Measurements from ENCODE around the gene ILK.

The ILK gene

GRCh38 chr11:6607190-6607795, 3.7 kb downstream of the ILK start:
- no peak for DNase-seq

- DNase-seq, result no peak
Measured at GRCh38 chr11:6608011-6608410, 4.4 kb downstream of the ILK start.

DNA sequence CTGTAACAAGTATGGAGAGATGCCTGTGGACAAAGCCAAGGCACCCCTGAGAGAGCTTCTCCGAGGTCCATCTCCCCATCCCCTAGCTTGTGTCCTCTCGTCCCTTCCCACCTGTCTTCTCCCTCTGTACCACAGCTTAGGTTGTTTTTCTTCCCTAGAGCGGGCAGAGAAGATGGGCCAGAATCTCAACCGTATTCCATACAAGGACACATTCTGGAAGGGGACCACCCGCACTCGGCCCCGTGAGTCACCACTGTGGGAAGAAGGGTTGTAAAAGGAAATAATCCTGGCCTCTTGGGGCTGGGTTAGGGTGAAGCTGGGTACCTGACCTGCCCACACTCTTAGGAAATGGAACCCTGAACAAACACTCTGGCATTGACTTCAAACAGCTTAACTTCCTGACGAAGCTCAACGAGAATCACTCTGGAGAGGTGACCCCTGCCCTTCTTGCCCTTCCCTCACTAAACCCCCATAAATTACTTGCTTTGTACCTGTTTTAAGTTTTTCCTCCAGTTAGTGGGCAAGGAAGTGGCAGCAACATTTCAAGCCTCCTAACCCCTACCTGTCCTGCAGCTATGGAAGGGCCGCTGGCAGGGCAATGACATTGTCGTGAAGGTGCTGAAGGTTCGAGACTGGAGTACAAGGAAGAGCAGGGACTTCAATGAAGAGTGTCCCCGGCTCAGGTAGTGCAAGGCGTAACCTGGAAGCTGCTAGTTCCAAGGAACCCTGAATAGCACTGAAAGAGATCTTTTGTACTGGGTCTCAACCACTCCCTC, 5.3 kb downstream of the ILK start:
- no peak for DNase-seq

DNA sequence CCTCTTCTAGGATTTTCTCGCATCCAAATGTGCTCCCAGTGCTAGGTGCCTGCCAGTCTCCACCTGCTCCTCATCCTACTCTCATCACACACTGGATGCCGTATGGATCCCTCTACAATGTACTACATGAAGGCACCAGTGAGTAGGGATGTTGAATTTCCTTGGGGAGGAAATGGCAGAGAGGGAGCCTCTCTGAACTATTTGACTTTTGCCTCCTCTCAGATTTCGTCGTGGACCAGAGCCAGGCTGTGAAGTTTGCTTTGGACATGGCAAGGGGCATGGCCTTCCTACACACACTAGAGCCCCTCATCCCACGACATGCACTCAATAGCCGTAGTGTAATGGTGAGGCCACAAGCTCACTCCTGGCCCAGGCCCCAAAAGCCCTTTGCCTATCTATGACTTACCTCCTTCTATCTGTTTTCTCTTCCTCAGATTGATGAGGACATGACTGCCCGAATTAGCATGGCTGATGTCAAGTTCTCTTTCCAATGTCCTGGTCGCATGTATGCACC, 6.0 kb downstream of the ILK start:
- no peak for DNase-seq

DNA sequence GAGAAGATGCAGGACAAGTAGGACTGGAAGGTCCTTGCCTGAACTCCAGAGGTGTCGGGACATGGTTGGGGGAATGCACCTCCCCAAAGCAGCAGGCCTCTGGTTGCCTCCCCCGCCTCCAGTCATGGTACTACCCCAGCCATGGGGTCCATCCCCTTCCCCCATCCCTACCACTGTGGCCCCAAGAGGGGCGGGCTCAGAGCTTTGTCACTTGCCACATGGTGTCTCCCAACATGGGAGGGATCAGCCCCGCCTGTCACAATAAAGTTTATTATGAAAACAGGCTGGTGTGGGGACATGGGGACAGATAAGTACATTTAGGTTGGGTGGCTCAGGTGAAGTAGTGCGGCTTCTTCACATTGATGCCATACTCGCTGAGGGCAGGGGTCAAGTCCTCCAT, 7.0 kb downstream of the ILK start:
- no peak for DNase-seq

DNA sequence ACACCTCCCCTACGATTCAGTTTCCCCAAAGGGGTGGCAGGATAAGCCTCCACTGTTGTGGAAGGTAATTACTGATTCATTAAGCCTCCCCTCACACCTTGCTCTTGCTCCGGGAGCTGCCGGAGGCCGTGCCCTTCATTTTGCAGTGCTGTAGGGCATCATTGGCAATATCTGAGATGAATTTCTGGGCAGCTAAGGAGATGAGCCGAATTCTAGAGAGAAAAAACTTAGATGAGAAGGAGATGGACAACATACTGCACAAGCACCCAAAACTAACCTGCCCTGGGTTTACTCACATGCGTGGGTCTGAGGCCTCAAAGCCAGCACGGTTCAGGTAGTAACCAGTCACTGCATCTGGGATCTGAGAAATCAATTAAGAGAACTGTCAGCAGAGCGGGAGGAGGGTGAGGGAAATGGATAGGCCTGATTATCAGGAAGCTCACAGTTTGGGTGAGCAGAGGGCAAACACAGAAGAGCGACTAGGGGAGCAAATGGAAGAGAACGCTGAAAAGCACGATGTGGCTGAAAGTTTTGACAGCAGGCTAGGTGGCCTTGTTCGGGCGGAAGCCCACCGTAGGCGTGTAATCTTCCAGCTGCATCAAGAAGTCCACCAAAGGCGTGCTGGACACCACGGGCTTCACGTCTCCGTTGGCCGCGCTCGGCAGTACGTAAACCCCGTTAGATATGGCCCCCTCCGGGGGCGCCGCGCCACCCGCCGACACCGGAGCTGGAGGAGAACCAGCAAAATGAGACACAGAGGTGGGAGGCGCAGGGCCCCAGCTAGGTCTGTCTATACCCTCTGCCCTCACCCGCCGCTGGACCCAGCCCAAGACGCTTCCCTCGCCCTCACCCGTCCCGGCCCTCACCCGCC, 7.8 kb downstream of the ILK start:
- DNase-seq, result peak; percentile 50

GRCh38 chr11:6611963-6612212, 8.3 kb downstream of the ILK start:
- DNase-seq, result no peak

- peak; percentile 98 for DNase-seq
Measured at GRCh38 chr11:6612213-6613041, 8.9 kb downstream of the ILK start, which contains the start of gene TAF10. Gene TAF10, minus strand, starts transcription at chr11:6612216. Its CDS starts 27 bp downstream, at chr11:6612189.

- DNase-seq, result no peak
Measured at GRCh38 chr11:6613496-6613895, 9.9 kb downstream of the ILK start.

- DNase-seq, result no peak
Measured at GRCh38 chr11:6614446-6614845, 10.9 kb downstream of the ILK start.

- DNase-seq, result no peak
Measured at GRCh38 chr11:6615046-6615445, 11.5 kb downstream of the ILK start.

DNA sequence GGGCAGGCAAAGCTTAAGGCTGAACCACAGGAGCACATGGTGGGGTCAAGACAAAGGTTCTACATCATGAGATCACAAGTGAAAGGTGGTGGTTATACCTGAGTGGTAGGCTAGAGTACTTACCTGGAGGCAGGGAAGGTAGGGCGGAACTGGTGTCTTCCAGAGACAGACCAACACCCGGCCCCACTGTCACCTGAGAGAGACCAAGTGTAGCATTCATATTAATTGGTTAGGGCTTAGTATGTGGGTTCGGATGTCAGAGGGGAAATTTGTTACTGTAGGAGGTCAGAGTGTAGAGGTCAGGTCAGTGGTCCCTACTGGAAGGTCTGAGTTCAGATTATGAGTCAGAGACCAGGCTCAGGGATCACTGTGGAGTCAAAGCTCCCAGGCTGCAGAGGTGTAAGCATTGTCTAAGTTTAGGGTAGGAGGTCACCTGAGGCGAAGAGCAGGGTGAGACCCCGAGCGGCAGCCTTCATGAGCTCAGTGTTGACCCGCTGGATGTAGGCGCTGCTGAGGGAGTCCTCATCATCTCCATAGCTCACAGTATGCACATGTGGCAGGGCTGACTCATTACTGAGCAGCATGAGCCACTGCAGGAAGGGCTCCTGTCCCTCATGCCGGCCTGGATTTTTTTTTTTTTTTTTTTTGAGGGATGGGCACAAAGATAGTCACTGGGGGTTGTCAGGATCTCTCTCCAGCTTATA, 12.5 kb downstream of the ILK start:
- DNase-seq, result no peak

- DNase-seq, result no peak
Measured at GRCh38 chr11:6616596-6617250, 13.1 kb downstream of the ILK start.

- DNase-seq, result no peak
Measured at GRCh38 chr11:6617315-6617781, 13.8 kb downstream of the ILK start.

DNA sequence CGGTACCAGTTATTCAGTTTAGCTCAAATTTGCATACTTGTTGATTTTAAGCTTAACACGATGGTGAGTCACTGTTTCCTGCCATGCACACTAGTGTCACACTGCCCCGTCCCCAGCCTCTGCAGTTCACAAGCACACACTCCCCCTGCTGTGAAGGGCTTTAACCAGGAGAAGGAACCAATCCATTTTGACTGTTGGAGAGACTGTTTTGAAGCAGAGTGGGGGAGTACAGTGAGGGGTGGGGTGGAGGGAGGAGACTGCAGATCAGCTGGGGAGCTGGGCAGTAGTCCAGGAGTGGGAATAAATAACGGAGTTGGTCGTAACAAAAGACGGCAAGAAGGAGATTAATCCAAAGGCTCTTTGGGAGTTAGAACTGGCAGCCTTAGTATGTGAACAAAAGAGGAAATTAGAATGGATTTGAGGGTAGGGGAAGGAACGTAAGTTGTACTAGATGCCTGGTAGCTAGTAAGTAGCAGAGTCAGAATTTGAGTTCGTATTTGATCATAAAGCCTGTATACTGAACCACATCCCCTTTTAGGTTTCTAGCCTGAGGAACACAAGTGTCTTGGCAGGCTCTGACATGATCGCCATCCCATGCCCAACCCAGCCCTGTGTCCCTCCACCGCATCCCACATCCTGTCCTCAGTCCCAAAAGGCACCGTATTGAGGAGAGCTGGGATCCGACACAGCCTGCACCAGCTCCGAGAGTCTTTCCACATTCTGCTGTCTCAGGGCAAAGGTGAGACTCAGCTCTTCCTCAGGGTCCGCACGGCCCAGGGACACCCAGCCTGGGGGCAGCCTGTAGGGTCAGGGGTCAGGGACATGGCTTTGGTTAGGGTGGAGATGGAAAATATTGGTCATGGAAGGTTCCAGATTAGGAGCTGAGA, 14.8 kb downstream of the ILK start:
- DNase-seq, result peak; percentile 83

DNA sequence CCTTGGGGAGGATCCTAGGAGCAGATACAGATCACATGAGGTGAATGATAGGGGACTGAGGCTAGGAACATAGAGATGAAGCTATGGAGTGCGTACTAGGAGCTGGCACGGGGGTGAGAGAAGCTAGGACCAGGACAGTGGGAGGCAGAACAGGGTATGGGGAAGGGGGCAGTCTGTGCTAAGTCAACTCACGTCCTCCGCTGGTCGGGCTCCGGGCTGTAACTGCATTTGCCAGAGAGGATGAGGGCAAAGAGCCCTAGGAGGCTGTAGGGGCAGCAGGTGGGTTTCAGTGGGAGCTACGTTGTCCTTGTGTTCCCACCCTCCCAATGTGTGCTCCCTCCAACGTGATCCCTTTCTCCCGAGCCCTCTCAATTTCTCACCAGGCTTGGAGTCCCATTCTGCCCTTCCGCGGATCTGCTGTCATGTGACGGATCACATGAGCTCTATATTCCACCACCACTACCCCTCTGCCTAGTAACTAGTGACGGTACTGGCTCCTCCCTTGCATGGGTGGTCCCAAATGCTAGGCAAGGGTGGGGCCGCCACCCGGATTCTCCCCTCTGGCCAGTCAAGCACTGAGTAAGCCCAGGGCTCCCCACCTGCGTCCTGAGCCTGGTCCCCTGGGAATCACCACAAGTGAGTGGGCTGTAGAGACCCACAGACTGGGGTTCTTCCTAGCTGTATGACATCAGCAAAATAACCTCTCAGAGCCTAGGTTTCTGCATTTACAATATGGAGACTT, 15.6 kb downstream of the ILK start, which contains the start of gene TPP1:
Gene TPP1, minus strand, starts transcription at position 419 of the 742 bp plus-strand sequence. Its CDS starts 22 bp downstream, at position 397.
- DNase-seq, result peak; percentile 90

DNA sequence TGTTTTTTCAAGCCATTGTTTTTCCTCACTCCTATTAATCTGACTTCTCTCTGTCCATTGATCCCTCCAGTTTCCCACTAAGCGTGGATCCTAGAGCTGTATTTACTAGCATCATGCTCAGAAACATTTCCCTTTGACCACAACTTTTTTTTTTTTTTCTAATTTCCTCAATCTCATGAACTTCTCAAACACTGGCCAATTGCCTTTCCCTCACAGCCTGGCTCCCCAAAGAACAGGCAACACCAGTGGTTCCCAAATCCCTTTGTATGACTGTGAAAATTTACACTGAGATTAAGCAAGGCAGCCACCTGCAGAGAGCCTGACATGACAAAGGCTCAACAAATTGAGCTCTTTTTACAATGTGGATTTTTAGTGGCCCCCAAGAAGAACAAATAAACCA, 17.1 kb downstream of the ILK start:
- DNase-seq, result no peak

GRCh38 chr11:6621711-6622211, 18.2 kb downstream of the ILK start:
- no peak for DNase-seq
